Right cardiac atrium (tissue), 5 donors: ENCODE data around the gene CRYGN. TPM values are rescaled to one million over a fixed set of nuclear protein-coding genes. Genes with fewer than 3 reads are reported as not detected.

Source experiments
- ATAC-seq, 2 donors: fragments of 200-7000 bp; cut with Tn5 transposase; one replicate each; pipeline versions ENCODE4 v1.8.0 to v1.9.1; 2020; ENCODE audit warnings: moderate library complexity in 2 of 2, mild to moderate bottlenecking in 1 of 2
- DNase-seq, 3 donors: peaks; one replicate each; pipeline ENCODE4 v3.0.0-alpha.2; 2020
- H3K27ac ChIP-seq: one replicate; pipeline ENCODE4 v1.5.1; 2013; ENCODE audit warnings: mild to moderate bottlenecking, low read length, control low read depth, moderate library complexity
- H3K27me3 ChIP-seq: one replicate; pipeline ENCODE4 v1.6.1; 2013; ENCODE audit not compliant: control insufficient read depth, insufficient read depth
- H3K4me1 ChIP-seq: one replicate; pipeline ENCODE4 v1.6.1; 2013; ENCODE audit warnings: low read length; ENCODE audit not compliant: control insufficient read depth, insufficient read depth
- H3K4me3 ChIP-seq: one replicate; pipeline ENCODE4 v1.5.1; 2013; ENCODE audit warnings: low read length, control low read depth
- H3K9me3 ChIP-seq: one replicate; pipeline ENCODE4 v1.6.1; 2013; ENCODE audit warnings: low read length; ENCODE audit not compliant: control insufficient read depth
- WGBS: extraction: QIAGEN DNeasy Blood & Tissue Kit; methylation state at CpG from one replicate; pipeline ENCODE4 v1.1.7; 2013; 5-methylcytosine and 5-hydroxymethylcytosine counted together
- intact Hi-C, 4 donors: fragments of 100-400 bp; cut with DNase I; formaldehyde crosslinking; loops; one replicate each; pipeline versions ENCODE4 v1.11.0 to v1.14.0; 2022 to 2023
- long read RNA-seq, 4 donors: library from polyadenylated mRNA; unstranded; transcript quantifications; one replicate each; pipeline ENCODE4 v2.0.0, GENCODE V29; 2020 to 2021
- polyA plus RNA-seq: library from polyadenylated mRNA; stranded (reverse); fragments of 200-250 nt; gene quantifications from one replicate; pipeline ENCODE4 v1.2.3, GENCODE V29; 2013
- total RNA-seq, 4 donors: library from RNA; stranded (reverse); fragmentation: NEBNext Ultra II Directional; extraction: Animal tissue kit (Norgen Biotek cat#: 25700); gene quantifications; one replicate each; pipeline ENCODE4 v1.2.1, GENCODE V29; 2021
- donor health status: healthy with polysubstance abuse.
- donor health status: DM: no; HTN: yes; CAD: no.
- donor health status: DM: no; HTN: no; CAD: no.
- donor health status: DM: no; HTN: yes; CAD: no; lungs with severe emphysema.
- donor health status: DM: yes; HTN: yes; CAD: no.

The CRYGN gene
- total RNA-seq (under 1 TPM in 1 of 4 donors, not detected in 3; 0.11 TPM), polyA plus RNA-seq (0.07 TPM)
- long read RNA-seq, donor 1, result 0 reads
- long read RNA-seq, donor 2, result 0 reads
- long read RNA-seq, donor 3, result 0 reads
- long read RNA-seq, donor 4, result 0 reads

GRCh38 chr7:151439855-151440798 lies at the start of gene CRYGN:
CRYGN (minus strand) TSS chr7:151440141; CDS start chr7:151439917, 224 bp downstream.
- no peak for DNase-seq
- Histone ChIP-seq H3K27me3 (no peaks in the 10 kb centered on the region), H3K4me3 (peak within 1 kb of the TSS; percentile 13), H3K27ac (no peak within 1 kb of the TSS), H3K4me1 (no peaks in the 10 kb centered on the region), H3K9me3 (no peaks in the 10 kb centered on the region)
- ATAC-seq, result peak in 1 of 2 donors; percentile 26
- intact Hi-C loops, result loop anchor here in 3 of 4 donors (5.0 to 10.0 kb wide), 3 partner anchors 55 to 65 kb away; no protein-coding TSS in a partner anchor
- WGBS, result 12% methylated on average over 51 of the region's 51 CpGs

- Histone ChIP-seq H3K27me3 (no peaks in the 10 kb centered on the region), H3K27ac (peak overlapping the region; percentile 36), H3K9me3 (no peaks in the 10 kb centered on the region), H3K4me3 (no peak overlapping the region), H3K4me1 (peaks cover 12% of the 10 kb centered on the region)
- intact Hi-C loops, result no loop called here
- ATAC-seq, result no peak
- no peak for DNase-seq
- WGBS, result 56% methylated on average over 2 of the region's 2 CpGs
Measured at GRCh38 chr7:151489498-151489897, 49.6 kb upstream of the CRYGN start.

- H3K27ac ChIP-seq, result no peak overlapping the region
- H3K27me3 ChIP-seq, result no peaks in the 10 kb centered on the region
- H3K9me3 ChIP-seq, result no peaks in the 10 kb centered on the region
- intact Hi-C loops, result no loop called here
- peaks cover 9% of the 10 kb centered on the region for H3K4me1 ChIP-seq
- H3K4me3 ChIP-seq, result no peak overlapping the region
- no peak for ATAC-seq
- DNase-seq, result no peak
Measured at GRCh38 chr7:151488096-151488495, 48.2 kb upstream of the CRYGN start.

GRCh38 chr7:151487228-151487627 lies 47.3 kb upstream of the CRYGN start:
- intact Hi-C loops, result no loop called here
- H3K9me3 ChIP-seq, result no peaks in the 10 kb centered on the region
- ATAC-seq, result no peak
- no peak overlapping the region for H3K4me3 ChIP-seq
- 77% methylated on average over 2 of the region's 2 CpGs for WGBS
- DNase-seq, result no peak
- no peaks in the 10 kb centered on the region for H3K27me3 ChIP-seq
- H3K27ac ChIP-seq, result no peak overlapping the region
- peaks cover 8% of the 10 kb centered on the region for H3K4me1 ChIP-seq

GRCh38 chr7:151486074-151486473 lies 46.1 kb upstream of the CRYGN start:
- no peak for ATAC-seq
- Histone ChIP-seq H3K27ac (no peak overlapping the region), H3K9me3 (no peaks in the 10 kb centered on the region), H3K4me3 (no peak overlapping the region), H3K27me3 (no peaks in the 10 kb centered on the region), H3K4me1 (peaks cover 6% of the 10 kb centered on the region)
- intact Hi-C loops, result no loop called here
- 92% methylated on average over 3 of the region's 3 CpGs for WGBS
- DNase-seq, result no peak

GRCh38 chr7:151484971-151485707 lies 45.2 kb upstream of the CRYGN start:
- no peak overlapping the region for H3K27ac ChIP-seq
- no peaks in the 10 kb centered on the region for H3K9me3 ChIP-seq
- intact Hi-C loops, result no loop called here
- H3K4me3 ChIP-seq, result no peak overlapping the region
- no peaks in the 10 kb centered on the region for H3K27me3 ChIP-seq
- ATAC-seq (peak; percentile 55 to 78), DNase-seq (no peak)
- H3K4me1 ChIP-seq, result peaks cover 6% of the 10 kb centered on the region
- WGBS, result 60% methylated on average over 7 of the region's 7 CpGs

GRCh38 chr7:151483711-151483983 lies 43.7 kb upstream of the CRYGN start:
- no peak for DNase-seq
- no peak overlapping the region for H3K27ac ChIP-seq
- ATAC-seq, result no peak
- 76% methylated on average over 1 of the region's 1 CpG for WGBS
- intact Hi-C loops, result no loop called here
- no peaks in the 10 kb centered on the region for H3K27me3 ChIP-seq
- H3K9me3 ChIP-seq, result no peaks in the 10 kb centered on the region
- peaks cover under 1% of the 10 kb centered on the region for H3K4me1 ChIP-seq
- no peak overlapping the region for H3K4me3 ChIP-seq

- 88% methylated on average over 8 of the region's 8 CpGs for WGBS
- no peaks in the 10 kb centered on the region for H3K27me3 ChIP-seq
- H3K27ac ChIP-seq, result no peak overlapping the region
- H3K9me3 ChIP-seq, result no peaks in the 10 kb centered on the region
- intact Hi-C loops, result no loop called here
- H3K4me3 ChIP-seq, result no peak overlapping the region
- no peak for ATAC-seq
- H3K4me1 ChIP-seq, result peaks cover 2% of the 10 kb centered on the region
- no peak for DNase-seq
Measured at GRCh38 chr7:151482883-151483710, 43.2 kb upstream of the CRYGN start.

- 78% methylated on average over 4 of the region's 4 CpGs for WGBS
- ATAC-seq, result peak; percentile 43 to 57
- DNase-seq, result no peak
- no peaks in the 10 kb centered on the region for H3K9me3 ChIP-seq
- H3K4me1 ChIP-seq, result peaks cover 2% of the 10 kb centered on the region
- no peaks in the 10 kb centered on the region for H3K27me3 ChIP-seq
- no peak overlapping the region for H3K4me3 ChIP-seq
- H3K27ac ChIP-seq, result no peak overlapping the region
- intact Hi-C loops, result no loop called here
Measured at GRCh38 chr7:151481650-151482505, 41.9 kb upstream of the CRYGN start.

GRCh38 chr7:151477867-151478266 lies 37.9 kb upstream of the CRYGN start:
- Histone ChIP-seq H3K27me3 (no peaks in the 10 kb centered on the region), H3K4me3 (no peak overlapping the region), H3K9me3 (no peaks in the 10 kb centered on the region), H3K27ac (no peak overlapping the region), H3K4me1 (peaks cover 2% of the 10 kb centered on the region)
- DNase-seq (no peak), ATAC-seq (no peak)
- intact Hi-C loops, result no loop called here
- WGBS, result 90% methylated on average over 7 of the region's 7 CpGs
